AG04450 (cell line): Measurements from ENCODE around the gene NCEH1. TPM values are rescaled to one million over a fixed set of nuclear protein-coding genes. Genes with fewer than 3 reads are reported as not detected.

Source experiments
- CTCF ChIA-PET: fragments of 300-600, 350-600 bp; formaldehyde crosslinking; extraction: SDS; loops from one replicate; lab custom pipeline; 2022; ENCODE audit warnings: antibody characterized with exemption, inconsistent platforms; lab: Charles Lee
- POLR2A ChIA-PET: fragments of 350-600 bp; formaldehyde crosslinking; extraction: SDS; loops from one replicate; lab custom pipeline; 2021; ENCODE audit warnings: antibody characterized with exemption, inconsistent platforms; lab: Yijun Ruan, JAX
- DNase-seq: peaks from one replicate; pipeline ENCODE4 v3.0.0-alpha.2; 2011; ENCODE audit warnings: low read depth, low spot score
- H3K27ac ChIP-seq: one replicate; pipeline ENCODE4 v1.5.1; 2012; ENCODE audit warnings: low read depth, low read length, control low read depth
- H3K27me3 ChIP-seq: one replicate; pipeline ENCODE4 v1.6.0; 2012; ENCODE audit warnings: low read length; ENCODE audit not compliant: control insufficient read depth, insufficient read depth
- H3K4me3 ChIP-seq: 2 replicates; pipeline ENCODE4 v1.5.1; 2011; ENCODE audit warnings: mild to moderate bottlenecking, low read depth, low read length, control low read depth
- H3K9me3 ChIP-seq: 2 replicates; pipeline ENCODE4 v1.5.1; 2012; ENCODE audit warnings: low read length; ENCODE audit not compliant: control insufficient read depth, insufficient read depth
- CTCF ChIP-seq: IDR thresholded peaks from 2 replicates; pipeline ENCODE4 v1.5.1; 2011; ENCODE audit warnings: low read depth, low read length, control low read depth, inconsistent platforms
- polyA plus RNA-seq: library from polyadenylated mRNA; depleted of rRNA; stranded (reverse); fragments of >200 nt; gene quantifications from 2 replicates; pipeline ENCODE4 v1.2.3, GENCODE V29; 2011

Gene NCEH1
- polyA plus RNA-seq, 1 experiment = 14.6 TPM

- H3K9me3 ChIP-seq = no peaks in the 10 kb centered on the region
- no peaks in the 10 kb centered on the region for H3K27me3 ChIP-seq
- DNase-seq = no peak
- TF ChIP-seq CTCF = no peak
- no peak overlapping the region for H3K4me3 ChIP-seq
- ChIA-PET POLR2A (no interaction called here), CTCF (no interaction called here)
- H3K27ac ChIP-seq = no peak overlapping the region
These were observed 12.2 kb downstream of the NCEH1 start for GRCh38 chr3:172698631-172699030.

- POLR2A ChIA-PET = interaction anchor here (0.7 kb wide), 1 partner anchor 118 kb away, joined by 3 read pairs; no protein-coding TSS in a partner anchor
- Histone ChIP-seq H3K9me3 (no peaks in the 10 kb centered on the region), H3K27me3 (no peaks in the 10 kb centered on the region), H3K4me3 (no peak overlapping the region), H3K27ac (no peak overlapping the region)
- no peak for DNase-seq
- no peak for TF ChIP-seq CTCF
- CTCF ChIA-PET = interaction anchor here (0.7 to 1.1 kb wide), 2 partner anchors 24 to 53 kb away, joined by 3 to 4 read pairs; partner anchors contain the start of gene ECT2
These were observed 13.3 kb downstream of the NCEH1 start for GRCh38 chr3:172697558-172697957.

- ChIA-PET POLR2A (no interaction called here), CTCF (interaction anchor here (0.5 to 1.3 kb wide), 4 partner anchors 23 to 325 kb away, joined by 3 to 5 read pairs (median 4); no protein-coding TSS in a partner anchor)
- DNase-seq = no peak
- no peak for TF ChIP-seq CTCF
- no peaks in the 10 kb centered on the region for H3K27me3 ChIP-seq
- no peaks in the 10 kb centered on the region for H3K9me3 ChIP-seq
- no peak overlapping the region for H3K27ac ChIP-seq
- no peak overlapping the region for H3K4me3 ChIP-seq
These were observed 14.5 kb downstream of the NCEH1 start for GRCh38 chr3:172696357-172696756.

- H3K27ac ChIP-seq = no peak overlapping the region
- H3K4me3 ChIP-seq = no peak overlapping the region
- CTCF ChIA-PET = no interaction called here
- H3K9me3 ChIP-seq = no peaks in the 10 kb centered on the region
- DNase-seq = no peak
- no peaks in the 10 kb centered on the region for H3K27me3 ChIP-seq
- no peak for TF ChIP-seq CTCF
- POLR2A ChIA-PET = no interaction called here
These were observed 16.2 kb downstream of the NCEH1 start for GRCh38 chr3:172694573-172695246.

GRCh38 chr3:172692751-172693338 is 18.0 kb downstream of the NCEH1 start:
- no peak for TF ChIP-seq CTCF
- Histone ChIP-seq H3K4me3 (no peak overlapping the region), H3K27ac (no peak overlapping the region), H3K27me3 (no peaks in the 10 kb centered on the region), H3K9me3 (no peaks in the 10 kb centered on the region)
- CTCF ChIA-PET = interaction anchor here (0.7 to 2.5 kb wide), 7 partner anchors 8 to 96 kb away, joined by 3 to 14 read pairs (median 4); partner anchors contain the start of gene ECT2
- DNase-seq = no peak
- POLR2A ChIA-PET = no interaction called here
